Fibroblast of skin of right biceps (primary cell): Measurements from ENCODE around the gene TVP23A.

Experiments used
- DNase-seq: peaks from one replicate; pipeline ENCODE4 v3.0.0-alpha.2; 2013

Gene TVP23A

GRCh38 chr16:10817963-10818941 lies at the start of gene TVP23A:
TVP23A (minus strand) TSS chr16:10818794; CDS start chr16:10818493, 301 bp downstream.
- DNase-seq, result no peak

GRCh38 chr16:10868104-10868595 lies 49.6 kb upstream of the TVP23A start:
- no peak for DNase-seq

- DNase-seq, result no peak
Measured at GRCh38 chr16:10867199-10867598, 48.6 kb upstream of the TVP23A start.

- no peak for DNase-seq
Measured at GRCh38 chr16:10865991-10866966, 47.7 kb upstream of the TVP23A start.

- peak; percentile 57 for DNase-seq
Measured at GRCh38 chr16:10862438-10862837, 43.8 kb upstream of the TVP23A start.

- no peak for DNase-seq
Measured at GRCh38 chr16:10859658-10860057, 41.1 kb upstream of the TVP23A start.

- no peak for DNase-seq
Measured at GRCh38 chr16:10859020-10859419, 40.4 kb upstream of the TVP23A start.

GRCh38 chr16:10858203-10858602 lies 39.6 kb upstream of the TVP23A start:
- DNase-seq, result no peak

GRCh38 chr16:10856042-10856441 lies 37.4 kb upstream of the TVP23A start:
- no peak for DNase-seq

- no peak for DNase-seq
Measured at GRCh38 chr16:10852948-10853347, 34.4 kb upstream of the TVP23A start.

GRCh38 chr16:10852286-10852685 lies 33.7 kb upstream of the TVP23A start:
- DNase-seq, result no peak

- no peak for DNase-seq
Measured at GRCh38 chr16:10851512-10851911, 32.9 kb upstream of the TVP23A start.

- no peak for DNase-seq
Measured at GRCh38 chr16:10850478-10850850, 31.9 kb upstream of the TVP23A start.

GRCh38 chr16:10849736-10850477 lies 31.3 kb upstream of the TVP23A start:
- DNase-seq, result no peak

GRCh38 chr16:10847176-10847575 lies 28.6 kb upstream of the TVP23A start:
- no peak for DNase-seq

GRCh38 chr16:10846213-10846998 lies 27.8 kb upstream of the TVP23A start:
- no peak for DNase-seq

- DNase-seq, result no peak
Measured at GRCh38 chr16:10840703-10841102, 22.1 kb upstream of the TVP23A start.

GRCh38 chr16:10839279-10839666 lies 20.7 kb upstream of the TVP23A start:
- DNase-seq, result no peak

- DNase-seq, result no peak
Measured at GRCh38 chr16:10838621-10839278, 20.2 kb upstream of the TVP23A start.

GRCh38 chr16:10836174-10836853 lies 17.7 kb upstream of the TVP23A start:
- DNase-seq, result no peak
